Activated CD4-positive, alpha-beta T cell treated with anti-CD3 and anti-CD28 coated beads for 4 hours (primary cell): ENCODE data around the gene OCIAD1.
A peak's percentile ranks its signal among the peaks of the same experiment; 100 is the strongest.

Experiments
- DNase-seq, 2 donors: peaks; one replicate each; pipeline ENCODE4 v3.0.0-alpha.2; 2020

Gene OCIAD1

GRCh38 chr4:48896845-48897244 is 66.0 kb downstream of the OCIAD1 start:
- no peak for DNase-seq

- DNase-seq = no peak
Observed at GRCh38 chr4:48898733-48899431, 68.0 kb downstream of the OCIAD1 start.

- DNase-seq = no peak
Observed at GRCh38 chr4:48899432-48899749, 68.5 kb downstream of the OCIAD1 start.

GRCh38 chr4:48899950-48900349 is 69.1 kb downstream of the OCIAD1 start:
- no peak for DNase-seq

- no peak for DNase-seq
Observed at GRCh38 chr4:48901196-48901595, 70.3 kb downstream of the OCIAD1 start.

- DNase-seq = no peak
Observed at GRCh38 chr4:48902266-48902665, 71.4 kb downstream of the OCIAD1 start.

GRCh38 chr4:48904101-48904500 is 73.2 kb downstream of the OCIAD1 start:
- no peak for DNase-seq

GRCh38 chr4:48904541-48905142 is 73.8 kb downstream of the OCIAD1 start:
- no peak for DNase-seq

- no peak for DNase-seq
Observed at GRCh38 chr4:48905363-48906015, 74.6 kb downstream of the OCIAD1 start.

GRCh38 chr4:48906206-48907173 is 75.6 kb downstream of the OCIAD1 start, which contains the start of gene OCIAD2:
Gene OCIAD2 (minus strand): TSS chr4:48906774. CDS start chr4:48904549, 2,225 bp downstream.
- DNase-seq = peak; percentile 84 to 86

GRCh38 chr4:48907706-48908477 is 77.0 kb downstream of the OCIAD1 start:
- no peak for DNase-seq

- DNase-seq = no peak
Observed at GRCh38 chr4:48908687-48909086, 77.8 kb downstream of the OCIAD1 start.

GRCh38 chr4:48909697-48910096 is 78.8 kb downstream of the OCIAD1 start:
- DNase-seq = peak; percentile 30 to 57

- no peak for DNase-seq
Observed at GRCh38 chr4:48910511-48910910, 79.6 kb downstream of the OCIAD1 start.
